IMR-90 (cell line): Measurements from ENCODE around the gene CENPM. TPM values are rescaled to one million over a fixed set of nuclear protein-coding genes. Genes with fewer than 3 reads are reported as not detected.

Experiments used
- ATAC-seq: fragments of 200-7000 bp; cut with Tn5 transposase; 2 replicates; pipeline ENCODE4 v1.9.1; 2020; ENCODE audit warnings: low read depth, mild to moderate bottlenecking, moderate library complexity
- BruUV-seq: library from RNA; stranded (reverse); fragments of 400-500 nt; replicated peaks from 2 replicates; lab custom pipeline; 2021; lab: Mats Ljungman, UMichigan
- CTCF ChIA-PET: fragments of 300-600 bp; formaldehyde crosslinking; extraction: SDS; loops from one replicate; lab custom pipeline; 2021; ENCODE audit warnings: antibody characterized with exemption; lab: Yijun Ruan, JAX
- POLR2A ChIA-PET: fragments of 300-600 bp; sonication (Branson Sonifier 250); formaldehyde crosslinking; loops from one replicate; lab custom pipeline; 2022; ENCODE audit warnings: antibody characterized with exemption; ENCODE audit not compliant: unreplicated experiment; lab: Charles Lee
- DNase-seq: peaks from one replicate; pipeline ENCODE4 v3.0.0; 2013
- H2AFZ ChIP-seq: replicated peaks from 2 replicates; pipeline ENCODE3; 2013; ENCODE audit warnings: low read length, mild to moderate bottlenecking; ENCODE audit not compliant: poor library complexity
- H2AK5ac ChIP-seq: 2 replicates; pipeline ENCODE4 v1.6.1; 2013; ENCODE audit warnings: low read depth, low read length, inconsistent platforms
- H2AK9ac ChIP-seq: replicated peaks from 2 replicates; pipeline ENCODE3; 2013; ENCODE audit warnings: mild to moderate bottlenecking, low read depth, low read length, moderate library complexity; ENCODE audit not compliant: poor library complexity
- H2BK120ac ChIP-seq: 2 replicates; pipeline ENCODE4 v1.6.1; 2013; ENCODE audit warnings: low read depth, low read length, inconsistent platforms
- H2BK15ac ChIP-seq: 3 replicates; pipeline ENCODE4 v1.6.1; 2013; ENCODE audit warnings: low read depth, low read length, inconsistent platforms
- H2BK20ac ChIP-seq: 2 replicates; pipeline ENCODE4 v1.6.1; 2013; ENCODE audit warnings: low read depth, mild to moderate bottlenecking, inconsistent platforms, low read length, moderate library complexity
- H2BK5ac ChIP-seq: 2 replicates; pipeline ENCODE4 v1.6.1; 2013; ENCODE audit warnings: mild to moderate bottlenecking, low read depth, low read length, inconsistent platforms; ENCODE audit not compliant: poor library complexity, severe bottlenecking
- H3K14ac ChIP-seq: replicated peaks from 2 replicates; pipeline ENCODE4 v1.6.1; 2013; ENCODE audit warnings: low read depth, low read length, inconsistent platforms
- H3K18ac ChIP-seq: 2 replicates; pipeline ENCODE4 v1.6.1; 2013; ENCODE audit warnings: low read depth, low read length, control low read depth
- H3K23ac ChIP-seq: 2 replicates; pipeline ENCODE4 v1.6.1; 2013; ENCODE audit warnings: low read depth, low read length, inconsistent platforms
- H3K27ac ChIP-seq: 2 replicates; pipeline ENCODE4 v1.5.1; 2013; ENCODE audit warnings: mild to moderate bottlenecking, control low read depth, low read length; ENCODE audit not compliant: insufficient read depth
- H3K27me3 ChIP-seq: 2 replicates; pipeline ENCODE4 v1.6.1; 2013; ENCODE audit warnings: low read length; ENCODE audit not compliant: control insufficient read depth, insufficient read depth
- H3K36me3 ChIP-seq: 2 replicates; pipeline ENCODE4 v1.6.1; 2013; ENCODE audit warnings: low read length, mixed read lengths; ENCODE audit not compliant: control insufficient read depth, insufficient read depth
- H3K4ac ChIP-seq: 2 replicates; pipeline ENCODE4 v1.6.1; 2013; ENCODE audit warnings: low read depth, low read length, inconsistent platforms
- H3K4me1 ChIP-seq: 2 replicates; pipeline ENCODE4 v1.6.1; 2013; ENCODE audit warnings: low read length, mixed read lengths; ENCODE audit not compliant: control insufficient read depth, insufficient read depth
- H3K4me2 ChIP-seq: 2 replicates; pipeline ENCODE4 v1.6.1; 2013; ENCODE audit warnings: low read depth, mild to moderate bottlenecking, control low read depth, low read length, moderate library complexity
- H3K4me3 ChIP-seq: 2 replicates; pipeline ENCODE4 v1.5.1; 2013; ENCODE audit warnings: low read depth, mild to moderate bottlenecking, control low read depth, low read length, moderate library complexity; ENCODE audit not compliant: insufficient read depth
- H3K56ac ChIP-seq: 2 replicates; pipeline ENCODE4 v1.6.1; 2013; ENCODE audit warnings: low read length, inconsistent platforms; ENCODE audit not compliant: insufficient read depth; ENCODE audit errors: extremely low read depth
- H3K79me1 ChIP-seq, 2 experiments: 2 replicates each; pipeline ENCODE4 v1.6.1; 2013; ENCODE audit warnings: low read length in 2 of 2, inconsistent platforms in 1 of 2, low read depth in 1 of 2
- H3K9ac ChIP-seq: 2 replicates; pipeline ENCODE4 v1.6.1; 2013; ENCODE audit warnings: low read depth, low read length, control low read depth
- H3K9me1 ChIP-seq: 2 replicates; pipeline ENCODE4 v1.6.1; 2013; ENCODE audit warnings: low read length, inconsistent platforms; ENCODE audit not compliant: insufficient read depth
- H3K9me3 ChIP-seq: 2 replicates; pipeline ENCODE4 v1.6.1; 2013; ENCODE audit warnings: low read length; ENCODE audit not compliant: control insufficient read depth, insufficient read depth
- H4K20me1 ChIP-seq: 2 replicates; pipeline ENCODE4 v1.6.1; 2013; ENCODE audit warnings: low read length, inconsistent platforms; ENCODE audit not compliant: insufficient read depth
- H4K5ac ChIP-seq: 2 replicates; pipeline ENCODE4 v1.6.1; 2013; ENCODE audit warnings: mild to moderate bottlenecking, low read depth, low read length, control low read depth
- H4K8ac ChIP-seq, 2 experiments: 2 replicates each; pipeline ENCODE4 v1.6.1; 2013; ENCODE audit warnings: low read depth in 2 of 2, low read length in 2 of 2, control low read depth in 1 of 2, inconsistent platforms in 1 of 2
- H4K91ac ChIP-seq: 2 replicates; pipeline ENCODE4 v1.6.1; 2013; ENCODE audit warnings: low read depth, low read length, inconsistent platforms; ENCODE audit not compliant: insufficient read depth
- POLR2A ChIP-seq: IDR thresholded peaks from 2 replicates; pipeline ENCODE4 v1.6.1; 2012; ENCODE audit warnings: mild to moderate bottlenecking, low read depth, low read length
- RFX5 ChIP-seq: IDR thresholded peaks from 2 replicates; pipeline ENCODE4 v1.8.0; 2012; ENCODE audit warnings: low read depth, mild to moderate bottlenecking, low read length, moderate library complexity
- SMC3 ChIP-seq: fragments of 150-350 bp; IDR thresholded peaks from 2 replicates; pipeline ENCODE4 v1.6.1; 2016; ENCODE audit warnings: low read depth, mild to moderate bottlenecking, antibody characterized with exemption, low read length, moderate library complexity
- WGBS, 2 experiments: methylation state at CpG; one replicate each; pipeline versions ENCODE4 v1.1.5 to v1.1.7; 2013; ENCODE audit warnings: missing lambda C conversion rate in 2 of 2; ENCODE audit not compliant: insufficient read length in 1 of 2; ENCODE audit errors: extremely low coverage in 2 of 2; 5-methylcytosine and 5-hydroxymethylcytosine counted together
- dilution Hi-C: fragments of 300-500 bp; cut with HindIII; formaldehyde crosslinking; loops from one replicate; pipeline ENCODE4 v1.14.3; 2018; ENCODE audit warnings: low sequenced_read_pairs; ENCODE audit not compliant: unreplicated experiment
- in situ Hi-C: fragments of 300-500 bp; cut with MboI; formaldehyde crosslinking; loops from 3 replicates; pipeline ENCODE4 v1.14.3; 2019; ENCODE audit warnings: low sequenced_read_pairs, inconsistent platforms, mixed read lengths
- intact Hi-C: fragments of 100-400 bp; cut with micrococcal nuclease; formaldehyde crosslinking; loops from 2 replicates; pipeline ENCODE4 v1.10.0; 2022
- polyA plus RNA-seq, 3 experiments: library from polyadenylated mRNA; depleted of rRNA; stranded (reverse); fragments of >200 nt; gene quantifications; 2 replicates each; pipeline ENCODE4 v1.2.3, GENCODE V29; 2012; ENCODE audit warnings: low replicate concordance in 1 of 3
- total RNA-seq: library from RNA; depleted of rRNA; stranded (reverse); fragments of >200 nt; gene quantifications from 2 replicates; pipeline ENCODE4 v1.2.3, GENCODE V29; 2012

The CENPM gene
- total and polyA plus RNA-seq, 2 of the 4 experiments (the other 2 are of a cell fraction), result 18.1 to 20.1 TPM

DNA sequence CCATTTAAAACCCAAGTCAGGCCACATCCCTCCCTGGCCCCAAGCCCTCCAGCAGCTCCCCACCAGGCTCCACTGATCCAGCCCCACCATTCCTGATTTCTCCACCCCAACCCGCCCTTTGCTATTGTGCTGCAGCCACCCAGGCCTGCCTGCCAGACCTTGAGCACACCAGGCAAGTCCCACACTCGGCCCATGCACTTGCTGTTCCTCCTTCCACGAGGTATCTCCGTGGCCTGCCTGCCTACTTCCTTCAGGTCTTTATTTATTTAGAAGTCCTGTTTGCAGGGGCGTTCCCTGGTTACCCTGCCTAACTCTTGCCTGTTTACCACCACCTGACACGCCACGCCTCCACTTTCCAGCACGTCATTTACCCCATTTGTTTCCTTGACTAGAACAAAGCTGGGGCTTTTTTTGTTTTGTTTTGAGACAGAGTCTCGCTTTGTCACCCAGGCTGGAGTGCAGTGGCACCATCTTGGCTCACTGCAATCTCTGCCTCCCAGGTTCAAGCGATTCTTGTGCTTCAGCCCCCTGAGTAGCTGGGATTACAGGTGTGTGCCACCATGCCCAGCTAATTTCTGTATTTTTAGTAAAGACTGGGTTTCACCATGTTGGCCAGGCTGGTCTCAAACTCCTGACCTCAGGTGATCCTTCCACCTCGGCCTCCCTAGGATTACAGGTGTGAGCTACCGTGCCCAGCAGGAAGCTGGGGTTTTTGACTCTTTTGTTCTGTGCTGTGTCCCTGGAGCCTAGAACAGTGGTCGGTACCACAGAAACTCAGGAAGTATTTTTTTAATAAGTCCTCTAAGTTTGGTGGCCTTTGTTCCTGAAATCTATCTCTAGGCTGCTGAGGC lies 6.7 kb downstream of the CENPM start (continued):
- TF ChIP-seq SMC3 (no peak), RFX5 (no peak), POLR2A (no peak)

DNA sequence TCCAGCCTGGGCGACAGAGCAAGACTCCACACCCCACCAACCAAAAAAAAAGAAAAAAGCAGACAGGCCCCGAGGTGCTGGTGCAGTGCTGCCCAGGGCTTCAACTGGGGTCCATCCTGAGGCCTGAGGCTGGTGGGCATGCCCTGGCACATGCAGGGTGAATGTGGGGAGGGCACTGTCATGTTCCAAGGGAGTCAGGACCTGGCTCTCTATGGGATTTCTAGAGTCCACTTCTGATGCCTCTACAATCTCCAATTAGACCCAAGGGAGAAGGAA lies 10.1 kb downstream of the CENPM start:
- Histone ChIP-seq H4K91ac (no peak overlapping the region), H3K4ac (no peak overlapping the region), H2AK5ac (no peak overlapping the region), H3K79me1 (peaks cover 0 to 11% of the 10 kb centered on the region in 2 experiments; a peak in 2 of 4 replicates), H2BK15ac (no peak overlapping the region), H3K9me3 (no peaks in the 10 kb centered on the region), H3K27me3 (no peaks in the 10 kb centered on the region), H3K4me3 (no peak overlapping the region), H3K9me1 (no peaks in the 10 kb centered on the region; the same call in 1 of the 2 replicates), H4K8ac (no peak overlapping the region), H3K27ac (no peak overlapping the region), H2AFZ (no peak overlapping the region), H2BK5ac (no peak overlapping the region), H3K14ac (no peak overlapping the region), H3K56ac (no peak overlapping the region), H3K36me3 (no peaks in the 10 kb centered on the region), H3K18ac (no peak overlapping the region), H2BK20ac (no peak overlapping the region), H3K4me2 (no peak overlapping the region), H3K23ac (no peak overlapping the region), H2AK9ac (no peak overlapping the region), H2BK120ac (no peak overlapping the region), H3K4me1 (peaks cover 7% of the 10 kb centered on the region), H4K20me1 (peaks cover 6% of the 10 kb centered on the region), H3K9ac (no peak overlapping the region), H4K5ac (no peak overlapping the region)
- DNase-seq (no peak), ATAC-seq (no peak)
- no CpG with 5 or more reads among the region's 2 CpGs for WGBS, 2 experiments
- intact Hi-C loops (no loop called here), in situ Hi-C loops (no loop called here), dilution Hi-C loops (no loop called here)
- CTCF ChIA-PET, result interaction anchor here (1.5 to 1.8 kb wide), 2 partner anchors 11 to 239 kb away, joined by 3 to 5 read pairs; no protein-coding TSS in a partner anchor
- no peak for TF ChIP-seq RFX5
- BruUV-seq, result no TSS peak
- POLR2A ChIA-PET, result no interaction called here
